H1 (cell line): ENCODE results near the gene DND1.

Experiments used
- ATF3 ChIP-seq: IDR thresholded peaks from 2 replicates; pipeline ENCODE4 v1.6.1; 2011; ENCODE audit warnings: low read depth, mild to moderate bottlenecking, low read length; ENCODE audit not compliant: insufficient read depth
- E2F6 ChIP-seq: IDR thresholded peaks from 2 replicates; pipeline ENCODE4 v1.6.1; 2012; ENCODE audit warnings: inconsistent platforms
- EP300 ChIP-seq, 2 experiments: IDR thresholded peaks; 1 replicate in 1 of 2; 2 replicates in 1 of 2; pipeline ENCODE4 v1.6.1; 2011 to 2012; ENCODE audit warnings: low read depth in 2 of 2, low read length in 2 of 2, mild to moderate bottlenecking in 2 of 2, borderline replicate concordance in 1 of 2, inconsistent platforms in 1 of 2, moderate library complexity in 1 of 2
- EZH2 ChIP-seq: fragments of 200-600 bp; sonication (generic); IDR thresholded peaks from 2 replicates; pipeline ENCODE4 v1.7.1; 2012; ENCODE audit warnings: low read depth, mild to moderate bottlenecking, moderate library complexity, low read length, inconsistent platforms; ENCODE audit not compliant: severe bottlenecking
- POLR2A ChIP-seq, 2 experiments: IDR thresholded peaks; 1 replicate in 1 of 2; 2 replicates in 1 of 2; pipeline ENCODE4 v1.6.1; 2011; ENCODE audit warnings: low read depth in 2 of 2, low read length in 2 of 2, mild to moderate bottlenecking in 2 of 2; ENCODE audit errors: control extremely low read depth in 1 of 2
- POLR2AphosphoS5 ChIP-seq: IDR thresholded peaks from 2 replicates; pipeline ENCODE4 v1.6.1; 2011; ENCODE audit warnings: low read depth, low read length
- TBP ChIP-seq: IDR thresholded peaks from 2 replicates; pipeline ENCODE4 v1.6.1; 2011; ENCODE audit warnings: low read depth, low read length, improper control_type of control experiment
- USF2 ChIP-seq: IDR thresholded peaks from 2 replicates; pipeline ENCODE4 v1.6.1; 2011; ENCODE audit warnings: low read length, improper control_type of control experiment

- TF ChIP-seq POLR2A (IDR thresholded peaks at IDR 0.05; ENCODE audit: control extremely low read depth in 1 of 2, low read depth in 2 of 2, low read length in 2 of 2) (no peak), EZH2 (no peak), USF2 (no peak), E2F6 (no peak), ATF3 (no peak), POLR2AphosphoS5 (no peak), EP300 (IDR thresholded peaks at IDR 0.05; ENCODE audit: borderline replicate concordance in 1 of 2, low read depth in 2 of 2, low read length in 2 of 2) (no peak), TBP (no peak)
Observed at GRCh38 chr5:140671472-140672125, 1.8 kb downstream of the DND1 start.
